Ishikawa (cell line): Measurements from ENCODE around the gene ITGA1.

Experiments used
- EP300 ChIP-seq: IDR thresholded peaks from 2 replicates; pipeline ENCODE4 v1.6.1; 2012; ENCODE audit warnings: borderline replicate concordance
- FOXM1 ChIP-seq: IDR thresholded peaks from 2 replicates; pipeline ENCODE4 v1.6.1; 2012; ENCODE audit warnings: low read depth, borderline replicate concordance
- TAF1 ChIP-seq: IDR thresholded peaks from 2 replicates; pipeline ENCODE4 v1.6.1; 2012; ENCODE audit warnings: low read depth, mild to moderate bottlenecking
- TEAD4 ChIP-seq: IDR thresholded peaks from 2 replicates; pipeline ENCODE4 v1.6.1; 2012

DNA sequence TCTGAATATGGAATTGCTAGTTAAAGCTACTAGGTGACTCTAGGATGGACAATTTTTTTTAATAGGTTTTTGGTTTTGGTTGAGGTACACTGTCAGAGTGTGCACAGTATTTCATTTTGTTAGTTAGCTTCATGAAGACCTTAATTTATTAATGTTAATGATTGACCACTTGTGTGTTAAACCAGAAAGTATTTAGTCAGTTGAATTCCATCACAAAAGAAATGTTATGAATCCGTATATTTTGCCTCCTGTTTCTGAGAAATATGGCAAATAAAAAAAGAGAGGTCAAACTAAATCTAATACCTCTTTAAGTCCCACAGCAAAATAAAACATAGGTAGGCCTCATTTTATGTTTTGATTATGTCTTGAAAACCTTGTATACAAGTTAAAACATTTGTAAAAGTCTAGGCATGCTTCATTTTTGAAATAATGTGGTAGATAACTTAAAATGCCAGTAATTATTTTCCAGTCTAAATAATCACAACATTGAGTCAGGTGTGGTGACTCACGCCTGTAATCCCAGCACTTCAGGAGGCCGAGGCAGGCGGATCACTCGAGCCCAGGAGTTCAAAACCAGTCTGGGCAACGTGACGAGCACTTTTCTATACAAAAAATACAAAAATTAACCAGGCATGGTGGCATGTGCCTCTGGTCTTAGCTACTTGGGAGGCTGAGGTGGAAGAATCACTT lies 50.8 kb downstream of the ITGA1 start:
- TF ChIP-seq TEAD4 (no peak), FOXM1 (no peak), TAF1 (no peak), EP300 (no peak)
